ENCODE results near the gene TXNDC12.

- TF ChIP-seq GATA2 (IDR thresholded peaks at IDR 0.05; ENCODE audit: low read depth, low read length) (no peak), GATA3 (IDR thresholded peaks at IDR 0.05; ENCODE audit: low read depth, low read length) (no peak)
Measured at GRCh38 chr1:52007215-52008002, 47.6 kb downstream of the TXNDC12 start.

All from SH-SY5Y (cell line).